HEK293 (cell line): ENCODE results near the gene BAIAP2.

Source experiments
- CTCF ChIA-PET: fragments of 350-600 bp; formaldehyde crosslinking; extraction: SDS; loops from one replicate; lab custom pipeline; 2021; ENCODE audit warnings: antibody characterized with exemption; lab: Yijun Ruan, JAX
- POLR2A ChIA-PET: fragments of 300-600 bp; formaldehyde crosslinking; extraction: SDS; loops from one replicate; lab custom pipeline; 2020; ENCODE audit warnings: antibody characterized with exemption, inconsistent platforms; lab: Yijun Ruan, JAX
- H3K27ac ChIP-seq: fragments of 200-500 bp; sonication (Bioruptor generic); 2 replicates; pipeline ENCODE4 v1.5.1; 2014; ENCODE audit warnings: low read depth, low read length, control low read depth, inconsistent platforms; ENCODE audit errors: extremely low read depth
- H3K36me3 ChIP-seq, 2 experiments: fragments of 200-500 bp in 1 of 2; sonication (Bioruptor generic) in 1 of 2; 1 replicate in 1 of 2; 2 replicates in 1 of 2; pipeline ENCODE4 v1.5.1; 2014 to 2017; ENCODE audit warnings: inconsistent platforms in 2 of 2, low read length in 2 of 2; ENCODE audit not compliant: control insufficient read depth in 2 of 2, insufficient read depth in 1 of 2
- H3K4me1 ChIP-seq: fragments of 200-500 bp; sonication (Bioruptor generic); 2 replicates; pipeline ENCODE4 v1.5.1; 2014; ENCODE audit warnings: mild to moderate bottlenecking, low read length, inconsistent platforms; ENCODE audit not compliant: control insufficient read depth, insufficient read depth
- H3K4me3 ChIP-seq: 2 replicates; pipeline ENCODE4 v1.5.1; 2011; ENCODE audit warnings: low read depth, mild to moderate bottlenecking, control low read depth, low read length, moderate library complexity
- H3K9me3 ChIP-seq: fragments of 200-500 bp; sonication (Bioruptor generic); 2 replicates; pipeline ENCODE4 v1.5.1; 2014; ENCODE audit warnings: low read depth, low read length, inconsistent platforms; ENCODE audit not compliant: control insufficient read depth, insufficient read depth
- BCL11A ChIP-seq: fragments of 450-650 bp; formaldehyde crosslinking; IDR thresholded peaks from 2 replicates; pipeline ENCODE4 v1.5.1; 2016; ENCODE audit warnings: low read depth, missing biosample characterization, missing genetic modification characterization
- EGR2 ChIP-seq: fragments of 450-650 bp; formaldehyde crosslinking; IDR thresholded peaks from 2 replicates; pipeline ENCODE4 v1.5.1; 2016; ENCODE audit warnings: low read depth, missing biosample characterization, missing genetic modification characterization
- PRDM1 ChIP-seq: fragments of 450-650 bp; formaldehyde crosslinking; IDR thresholded peaks from 2 replicates; pipeline ENCODE4; 2016; ENCODE audit warnings: missing biosample characterization, missing genetic modification characterization
- PRDM4 ChIP-seq: fragments of 450-650 bp; formaldehyde crosslinking; IDR thresholded peaks from 2 replicates; pipeline ENCODE4 v1.5.1; 2017; ENCODE audit warnings: missing biosample characterization, missing genetic modification characterization
- PRDM6 ChIP-seq: fragments of 450-650 bp; formaldehyde crosslinking; IDR thresholded peaks from 2 replicates; pipeline ENCODE4 v1.5.1; 2017; ENCODE audit warnings: missing biosample characterization, missing genetic modification characterization
- SETDB1 ChIP-seq: IDR thresholded peaks from one replicate; pipeline ENCODE4 v1.6.1; 2017; ENCODE audit warnings: mild to moderate bottlenecking, low read length, moderate library complexity, mixed read lengths; ENCODE audit not compliant: insufficient read length
- ZBTB44 ChIP-seq: fragments of 450-650 bp; IDR thresholded peaks from 2 replicates; pipeline ENCODE4 v1.5.1; 2018; ENCODE audit warnings: missing biosample characterization, mild to moderate bottlenecking, missing genetic modification characterization
- ZFHX2 ChIP-seq: fragments of 450-650 bp; formaldehyde crosslinking; conservative IDR thresholded peaks from 2 replicates; pipeline ENCODE4 v1.5.1; 2016; ENCODE audit warnings: missing biosample characterization, missing genetic modification characterization
- ZFP3 ChIP-seq: fragments of 450-650 bp; formaldehyde crosslinking; IDR thresholded peaks from 2 replicates; pipeline ENCODE4 v1.5.1; 2016; ENCODE audit warnings: low read depth, missing biosample characterization, missing genetic modification characterization
- ZIC2 ChIP-seq: fragments of 450-650 bp; formaldehyde crosslinking; IDR thresholded peaks from 2 replicates; pipeline ENCODE4 v1.5.1; 2016; ENCODE audit warnings: missing biosample characterization, missing genetic modification characterization
- ZNF138 ChIP-seq: fragments of 450-650 bp; formaldehyde crosslinking; IDR thresholded peaks from 2 replicates; pipeline ENCODE4 v1.5.1; 2016; ENCODE audit warnings: missing biosample characterization, missing genetic modification characterization, borderline replicate concordance
- ZNF221 ChIP-seq: fragments of 450-650 bp; formaldehyde crosslinking; IDR thresholded peaks from 2 replicates; pipeline ENCODE4 v1.5.1; 2017; ENCODE audit warnings: missing biosample characterization, missing genetic modification characterization, borderline replicate concordance
- ZNF248 ChIP-seq: fragments of 450-650 bp; formaldehyde crosslinking; IDR thresholded peaks from 2 replicates; pipeline ENCODE4 v1.5.1; 2017; ENCODE audit warnings: missing biosample characterization, missing genetic modification characterization
- ZNF473 ChIP-seq: fragments of 450-650 bp; formaldehyde crosslinking; IDR thresholded peaks from 2 replicates; pipeline ENCODE4 v1.5.1; 2017; ENCODE audit warnings: missing biosample characterization, missing genetic modification characterization
- ZNF518A ChIP-seq: fragments of 450-650 bp; formaldehyde crosslinking; conservative IDR thresholded peaks from 2 replicates; pipeline ENCODE4 v1.5.1; 2016; ENCODE audit warnings: low read depth, missing biosample characterization, missing genetic modification characterization
- ZNF530 ChIP-seq: fragments of 450-650 bp; formaldehyde crosslinking; IDR thresholded peaks from 2 replicates; pipeline ENCODE4 v1.5.1; 2016; ENCODE audit warnings: low read depth, missing biosample characterization, missing genetic modification characterization
- ZNF549 ChIP-seq: fragments of 450-650 bp; IDR thresholded peaks from 2 replicates; pipeline ENCODE4 v1.5.1; 2018; ENCODE audit warnings: missing biosample characterization, missing genetic modification characterization, mild to moderate bottlenecking, inconsistent platforms, moderate library complexity
- ZNF558 ChIP-seq: fragments of 450-650 bp; formaldehyde crosslinking; IDR thresholded peaks from 2 replicates; pipeline ENCODE4 v1.5.1; 2016; ENCODE audit warnings: missing biosample characterization, missing genetic modification characterization
- ZNF701 ChIP-seq: fragments of 450-650 bp; formaldehyde crosslinking; IDR thresholded peaks from 2 replicates; pipeline ENCODE4 v1.5.1; 2016; ENCODE audit warnings: missing biosample characterization, missing genetic modification characterization
- ZSCAN23 ChIP-seq: fragments of 450-650 bp; formaldehyde crosslinking; IDR thresholded peaks from 2 replicates; pipeline ENCODE4 v1.5.1; 2016; ENCODE audit warnings: missing biosample characterization, missing genetic modification characterization

BAIAP2 gene

GRCh38 chr17:81027038-81027437 lies 7.9 kb upstream of the BAIAP2 start:
- Histone ChIP-seq H3K4me1 (no peaks in the 10 kb centered on the region), H3K36me3 (peaks cover 0 to 4% of the 10 kb centered on the region in 2 experiments; a peak in 1 of 3 replicates), H3K9me3 (no peaks in the 10 kb centered on the region), H3K4me3 (no peak overlapping the region), H3K27ac (no peak overlapping the region)
- TF ChIP-seq ZNF518A: no peak
- no peak for TF ChIP-seq PRDM4 (tag by site-specific recombination)
- no peak for TF ChIP-seq ZNF248 (tag by site-specific recombination)
- no peak for TF ChIP-seq ZNF138
- no peak for TF ChIP-seq ZNF558
- TF ChIP-seq ZNF549 (tag by site-specific recombination): no peak
- TF ChIP-seq ZNF701 (tag by site-specific recombination): no peak
- no peak for TF ChIP-seq ZNF530
- TF ChIP-seq SETDB1: no peak
- TF ChIP-seq ZSCAN23: no peak
- ChIA-PET CTCF (interaction anchor here (0.5 to 1.3 kb wide), 3 partner anchors 10 to 67 kb away, joined by 3 to 4 read pairs (median 3); no protein-coding TSS in a partner anchor), POLR2A (no interaction called here)

- Histone ChIP-seq H3K9me3 (no peaks in the 10 kb centered on the region), H3K4me3 (no peak overlapping the region), H3K36me3 (peaks cover 0 to 12% of the 10 kb centered on the region in 2 experiments; a peak in 1 of 3 replicates), H3K4me1 (no peaks in the 10 kb centered on the region), H3K27ac (no peak overlapping the region)
- ChIA-PET CTCF (interaction anchor here (0.5 to 1.4 kb wide), 5 partner anchors 16 to 168 kb away, joined by 3 to 8 read pairs (median 3); no protein-coding TSS in a partner anchor), POLR2A (interaction anchor here (1.0 to 2.0 kb wide), 2 partner anchors 8 to 67 kb away, joined by 5 to 6 read pairs; no protein-coding TSS in a partner anchor)
- TF ChIP-seq EGR2 (peak; percentile 81), PRDM1 (tag by site-specific recombination) (no peak), ZFHX2 (tag by site-specific recombination) (peak; percentile 80)
Observed at GRCh38 chr17:81027591-81028505, 7.1 kb upstream of the BAIAP2 start.

- no peak overlapping the region for H3K27ac ChIP-seq
- CTCF ChIA-PET: interaction anchor here (0.6 to 1.4 kb wide), 3 partner anchors 70 to 167 kb away, joined by 3 to 8 read pairs (median 3); no protein-coding TSS in a partner anchor
- H3K4me1 ChIP-seq: no peaks in the 10 kb centered on the region
- H3K9me3 ChIP-seq: no peaks in the 10 kb centered on the region
- H3K4me3 ChIP-seq: no peak overlapping the region
- H3K36me3 ChIP-seq: peaks cover 0 to 13% of the 10 kb centered on the region in 2 experiments; a peak in 1 of 3 replicates
- POLR2A ChIA-PET: interaction anchor here (1.0 to 2.0 kb wide), 3 partner anchors 9 to 66 kb away, joined by 3 to 6 read pairs (median 5); no protein-coding TSS in a partner anchor
- TF ChIP-seq ZNF221 (tag by site-specific recombination) (no peak), ZBTB44 (tag by site-specific recombination) (no peak), ZIC2 (tag by site-specific recombination) (peak; percentile 43), ZNF473 (tag by site-specific recombination) (no peak), PRDM6 (tag by site-specific recombination) (no peak), BCL11A (no peak), ZFP3 (tag by site-specific recombination) (no peak)
Observed at GRCh38 chr17:81028506-81028858, 6.5 kb upstream of the BAIAP2 start.
